Measurements from ENCODE around the gene HILPDA.
"Not testable (repeated sequence)": the region's sequence is repeated elsewhere in the genome, so short reads cannot be mapped to it uniquely, and the experiment has no call there.

HILPDA gene

GRCh38 chr7:128434413-128435326 is 21.0 kb upstream of the HILPDA start:
- no peak for DNase-seq

GRCh38 chr7:128435327-128435686 is 20.4 kb upstream of the HILPDA start:
- DNase-seq = no peak

GRCh38 chr7:128437426-128438332 is 18.0 kb upstream of the HILPDA start:
- no peak for DNase-seq

DNA sequence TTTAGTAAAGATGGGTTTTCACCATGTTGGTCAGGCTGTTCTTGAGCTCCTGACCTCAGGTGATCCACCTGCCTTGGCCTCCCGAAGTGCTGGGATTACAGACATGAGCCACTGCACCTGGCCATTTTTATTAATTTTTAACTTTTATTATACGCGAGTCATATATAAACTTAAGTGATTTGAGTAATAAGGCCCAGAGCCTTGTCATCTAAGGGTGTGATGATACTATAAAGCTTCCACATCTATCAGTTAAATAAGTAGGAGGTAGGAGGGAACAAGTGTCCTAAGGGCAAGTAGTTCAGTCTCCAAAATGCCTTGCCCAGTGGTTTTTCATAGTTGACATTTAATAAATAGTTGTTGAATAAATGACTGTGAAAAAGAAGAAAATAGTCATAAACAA is 13.3 kb upstream of the HILPDA start:
- no peak for DNase-seq

GRCh38 chr7:128443831-128444600 is 11.7 kb upstream of the HILPDA start:
- no peak for DNase-seq

DNA sequence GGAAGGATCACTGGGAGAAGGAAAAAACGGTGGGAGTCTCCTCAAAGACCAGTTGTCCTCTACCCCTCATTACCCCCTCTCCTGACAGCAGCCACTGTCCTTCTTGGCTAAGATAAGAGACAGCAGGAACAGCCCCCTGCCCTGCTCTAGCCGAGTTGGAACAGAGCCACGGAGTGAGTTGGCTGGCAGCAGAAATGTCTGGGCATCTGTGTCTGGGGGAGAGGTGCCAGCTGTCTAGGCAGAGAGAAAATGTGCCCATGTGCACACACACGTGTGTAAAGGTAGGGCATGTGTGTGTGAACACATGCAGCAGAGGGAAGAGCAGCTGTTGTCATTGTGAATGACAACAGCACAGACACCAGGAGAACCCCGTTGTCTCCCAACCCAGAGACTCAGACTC is 9.4 kb upstream of the HILPDA start:
- no peak for DNase-seq

- DNase-seq = no peak
These were observed 7.6 kb upstream of the HILPDA start for GRCh38 chr7:128447941-128448564.

GRCh38 chr7:128448751-128449302 is 6.9 kb upstream of the HILPDA start:
- no peak for DNase-seq

DNA sequence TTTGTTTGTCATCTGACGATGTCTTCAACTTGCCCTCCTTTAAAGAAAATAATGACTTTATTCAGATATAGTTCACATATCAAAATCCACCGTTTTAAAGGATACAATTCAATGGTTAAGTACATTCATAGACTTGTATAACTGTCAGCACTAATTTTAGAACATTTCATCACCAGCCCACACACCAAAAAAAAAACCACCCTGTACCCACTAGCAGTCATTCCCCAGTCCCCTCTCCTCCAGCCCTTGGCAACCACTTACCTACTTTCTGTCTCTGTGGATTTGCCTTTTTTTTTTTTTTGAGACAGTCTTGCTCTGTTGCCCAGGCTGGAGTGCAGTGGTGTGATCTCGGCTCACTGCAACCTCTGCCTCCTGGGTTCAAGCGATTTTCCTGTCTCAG is 5.3 kb upstream of the HILPDA start:
- DNase-seq = no peak

- DNase-seq = no peak
These were observed 4.8 kb upstream of the HILPDA start for GRCh38 chr7:128450913-128451312.

GRCh38 chr7:128452552-128452951 is 3.1 kb upstream of the HILPDA start:
- DNase-seq = no peak

- no peak for DNase-seq
These were observed 1.6 kb upstream of the HILPDA start for GRCh38 chr7:128453836-128454804.

GRCh38 chr7:128454808-128455542 is 703 bp upstream of the HILPDA start:
- no peak for DNase-seq

DNA sequence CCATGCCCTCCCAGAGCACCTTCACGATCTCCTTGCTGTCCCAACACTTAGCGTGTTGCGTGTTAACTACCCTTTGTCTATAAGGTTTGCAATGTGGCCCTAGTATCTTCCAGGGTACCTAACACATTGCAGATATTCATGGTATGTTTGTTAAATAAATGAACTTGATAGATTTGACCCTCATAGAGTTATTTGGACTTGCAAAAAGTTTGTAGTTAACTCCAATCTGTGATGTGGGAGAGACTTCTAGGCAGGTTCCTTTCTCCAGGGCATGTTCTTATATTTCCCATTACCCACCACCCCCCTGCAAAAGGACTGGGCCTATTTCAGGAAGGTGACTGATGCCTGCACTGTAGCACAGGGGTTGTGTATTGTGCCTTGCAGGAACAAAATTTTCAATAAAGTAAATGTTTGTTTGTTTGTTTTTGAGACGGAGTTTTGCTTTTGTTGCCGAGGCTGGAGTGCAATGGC is 612 bp downstream of the HILPDA start:
- DNase-seq = no peak

- DNase-seq = not testable (repeated sequence)
These were observed 1.7 kb downstream of the HILPDA start for GRCh38 chr7:128457385-128457784.

DNA sequence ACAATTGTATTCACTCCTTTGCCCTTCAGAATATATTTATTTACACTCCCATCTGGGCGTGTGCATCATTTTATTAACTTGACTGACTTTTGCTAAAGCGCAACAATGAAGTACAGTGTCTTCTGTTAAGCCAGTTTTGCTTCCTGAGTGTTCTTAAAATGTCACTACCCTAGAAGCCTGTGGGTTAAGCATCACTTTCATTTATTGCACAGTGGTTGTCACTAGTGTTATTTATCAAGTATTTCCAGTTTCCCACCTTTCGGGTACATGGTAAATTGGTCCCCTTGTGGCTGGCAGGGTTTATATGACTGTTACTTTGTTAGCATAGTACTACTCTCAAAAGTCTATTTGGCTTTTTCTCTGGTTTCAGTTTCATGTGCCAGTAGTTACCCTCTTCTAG is 3.3 kb downstream of the HILPDA start:
- no peak for DNase-seq

DNA sequence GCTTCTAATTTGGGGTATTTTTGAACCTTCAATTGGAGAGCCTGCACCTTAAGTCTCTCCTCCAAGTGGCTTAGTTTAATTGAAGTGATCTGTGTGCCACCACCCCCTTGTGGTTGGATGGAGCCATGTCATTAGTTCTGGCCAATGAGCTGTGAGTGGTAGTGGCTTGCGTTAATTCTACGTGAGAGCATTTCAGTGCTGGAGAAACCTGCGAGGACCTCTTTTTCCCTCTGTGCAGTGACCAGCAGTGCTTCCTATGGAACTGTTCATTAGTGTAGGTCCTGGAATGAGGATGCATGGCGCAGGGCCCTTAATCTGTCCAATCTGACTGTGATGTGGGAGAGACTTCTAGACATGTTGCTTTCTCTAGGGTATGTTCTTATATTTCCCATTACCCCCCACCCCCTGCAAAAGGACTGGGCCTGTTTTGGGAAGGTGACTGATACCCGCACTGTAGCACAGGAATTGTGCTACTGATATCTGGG is 3.8 kb downstream of the HILPDA start:
- DNase-seq = no peak

DNA sequence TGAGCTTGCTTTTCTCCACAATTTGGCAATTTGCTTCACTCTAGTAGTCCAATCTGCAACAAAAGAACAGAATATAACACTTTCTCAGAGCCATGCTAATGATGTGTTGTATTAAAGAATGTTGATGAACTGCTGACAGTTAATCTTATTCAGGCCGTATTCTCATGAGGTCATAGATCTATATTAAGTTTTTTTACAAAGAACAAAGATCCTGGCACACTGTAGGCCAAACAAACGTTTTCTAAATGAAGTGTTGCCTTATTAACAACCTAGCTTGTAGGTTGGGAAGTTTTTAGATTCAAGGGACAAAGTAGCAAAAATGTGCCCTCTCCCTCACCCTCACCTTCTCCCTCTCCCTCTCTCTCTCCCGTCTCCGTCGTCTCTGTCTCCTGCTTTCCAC is 6.8 kb downstream of the HILPDA start:
- no peak for DNase-seq

DNA sequence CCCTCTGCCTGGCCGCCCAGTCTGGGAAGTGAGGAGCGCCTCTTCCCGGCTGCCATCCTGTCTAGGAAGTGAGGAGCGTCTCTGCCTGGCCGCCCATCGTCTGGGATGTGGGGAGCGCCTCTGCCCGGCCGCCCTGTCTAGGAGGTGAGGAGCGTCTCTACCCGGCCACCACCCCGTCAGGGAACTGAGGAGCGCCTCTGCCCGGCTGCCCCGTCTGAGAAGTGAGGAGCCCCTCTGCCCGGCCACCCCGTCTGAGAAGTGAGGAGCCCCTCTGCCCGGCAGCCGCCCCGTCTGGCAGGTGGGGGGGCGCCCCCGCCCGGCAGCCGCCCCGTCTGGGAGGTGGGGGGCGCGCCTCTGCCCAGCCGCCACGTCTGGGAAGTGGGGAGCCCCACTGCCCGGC is 7.7 kb downstream of the HILPDA start:
- DNase-seq = not testable (repeated sequence)

- not testable (repeated sequence) for DNase-seq
These were observed 8.3 kb downstream of the HILPDA start for GRCh38 chr7:128463933-128464332.

Data from NCI-H1105 (cell line).